H1 (cell line): ENCODE measurements around the gene TNIP3. TPM values are rescaled to one million over a fixed set of nuclear protein-coding genes. Genes with fewer than 3 reads are reported as not detected.

Source experiments
- CBX5 ChIP-seq: fragments of 300-800, 300-1000 bp; sonication (generic); IDR thresholded peaks from 2 replicates; pipeline ENCODE4 v1.7.1; 2016; ENCODE audit warnings: antibody characterized with exemption, low read length, low read depth
- CBX8 ChIP-seq: fragments of 300-800, 300-1000 bp; sonication (generic); IDR thresholded peaks from 2 replicates; pipeline ENCODE4 v1.7.1; 2016; ENCODE audit warnings: low read depth, low read length, borderline replicate concordance
- E2F6 ChIP-seq: IDR thresholded peaks from 2 replicates; pipeline ENCODE4 v1.6.1; 2012; ENCODE audit warnings: inconsistent platforms
- RNF2 ChIP-seq: fragments of 200-900, 300-1000 bp; sonication (generic); IDR thresholded peaks from 2 replicates; pipeline ENCODE4 v1.7.1; 2016; ENCODE audit warnings: borderline replicate concordance, low read depth, mild to moderate bottlenecking, antibody characterized with exemption, low read length; ENCODE audit not compliant: poor library complexity, severe bottlenecking; ENCODE audit errors: missing control alignments
- SIN3A ChIP-seq, 2 experiments: IDR thresholded peaks in 1 of 2; conservative IDR thresholded peaks in 1 of 2; 2 replicates each; pipeline ENCODE4 v1.6.1; 2011 to 2012; ENCODE audit warnings: low read length in 2 of 2, improper control_type of control experiment in 1 of 2, low read depth in 1 of 2, mild to moderate bottlenecking in 1 of 2
- SIX5 ChIP-seq: IDR thresholded peaks from 2 replicates; pipeline ENCODE4 v1.6.1; 2011; ENCODE audit warnings: mild to moderate bottlenecking, low read depth, low read length
- SUZ12 ChIP-seq: fragments of 200-600 bp; sonication (generic); IDR thresholded peaks from 2 replicates; pipeline ENCODE4 v1.6.1; 2012; ENCODE audit warnings: mild to moderate bottlenecking, inconsistent platforms, low read length, moderate library complexity, mixed read lengths
- USF2 ChIP-seq: IDR thresholded peaks from 2 replicates; pipeline ENCODE4 v1.6.1; 2011; ENCODE audit warnings: low read length, improper control_type of control experiment
- polyA plus RNA-seq, 7 experiments: library from polyadenylated mRNA; depleted of rRNA in 3 of 7; stranded (reverse) in 5 of 7; unstranded in 2 of 7; fragments of >200 nt in 5 of 7; fragments of 200-250 nt in 2 of 7; gene quantifications; 1 replicate in 5 of 7; 2 replicates in 1 of 7; 4 replicates in 1 of 7; pipeline versions ENCODE4 v1.2.1 to v1.2.3, GENCODE V29; 2011 to 2013; ENCODE audit warnings: missing spikeins in 2 of 7, mixed read lengths in 2 of 7
- total RNA-seq: library from RNA; stranded (reverse); fragmentation: NEBNext Ultra II Directional; extraction: Animal tissue kit (Norgen Biotek cat#: 25700); gene quantifications from 2 replicates; pipeline ENCODE4 v1.2.1, GENCODE V29; 2021

The TNIP3 gene
- total and polyA plus RNA-seq, 2 of the 8 experiments (the other 6 are each of a cell fraction or from before 2014, with no cell fraction given): not detected

- TF ChIP-seq USF2 (no peak), SIN3A (conservative IDR thresholded peaks at IDR 0.05 in 1 of 2, IDR thresholded peaks at IDR 0.05 in 1 of 2; ENCODE audit: low read depth in 1 of 2, low read length in 2 of 2) (no peak), CBX8 (no peak), SIX5 (no peak), RNF2 (no peak), CBX5 (no peak), SUZ12 (no peak), E2F6 (no peak)
Measured at GRCh38 chr4:121140716-121141460, 23.2 kb downstream of the TNIP3 start (continued).
